GM23338 (cell line): ENCODE results near the gene TVP23A. TPM values are rescaled to one million over a fixed set of nuclear protein-coding genes. Genes with fewer than 3 reads are reported as not detected.
A peak's percentile ranks its signal among the peaks of the same experiment; 100 is the strongest.

Experiments used
- ATAC-seq: fragments of 200-7000 bp; cut with Tn5 transposase; 3 replicates; pipeline ENCODE4 v1.9.1; 2020
- DNase-seq: peaks from one replicate; pipeline ENCODE4 v3.0.0-alpha.2; 2015; ENCODE audit warnings: low spot score
- H2AFZ ChIP-seq: fragments of 200-600 bp; sonication (generic); 2 replicates; pipeline ENCODE4 v1.8.0; 2016; ENCODE audit warnings: antibody characterized with exemption, mild to moderate bottlenecking, moderate library complexity
- H3F3A ChIP-seq: fragments of 200-600 bp; sonication (generic); replicated peaks from 2 replicates; pipeline ENCODE4 v1.8.0; 2017; ENCODE audit warnings: antibody characterized with exemption, mixed run types, low read depth
- H3K27ac ChIP-seq: fragments of 200-600 bp; sonication (generic); 2 replicates; pipeline ENCODE4 v1.6.1; 2016; ENCODE audit warnings: low read depth
- H3K27me3 ChIP-seq: fragments of 200-600 bp; sonication (generic); 2 replicates; pipeline ENCODE4 v1.8.0; 2016; ENCODE audit warnings: mild to moderate bottlenecking, mixed run types, moderate library complexity; ENCODE audit not compliant: insufficient read depth
- H3K36me3 ChIP-seq: fragments of 200-600 bp; sonication (generic); 2 replicates; pipeline ENCODE4 v1.8.0; 2016; ENCODE audit warnings: mild to moderate bottlenecking; ENCODE audit not compliant: insufficient read depth
- H3K4me1 ChIP-seq: fragments of 200-600 bp; sonication (generic); 2 replicates; pipeline ENCODE4 v1.8.0; 2016; ENCODE audit warnings: mild to moderate bottlenecking, moderate library complexity; ENCODE audit not compliant: insufficient read depth
- H3K4me2 ChIP-seq: fragments of 200-600 bp; sonication (generic); 2 replicates; pipeline ENCODE4 v1.7.1; 2017; ENCODE audit warnings: mixed run types
- H3K4me3 ChIP-seq: fragments of 200-600 bp; sonication (generic); 2 replicates; pipeline ENCODE4 v1.6.1; 2016; ENCODE audit warnings: mixed run types
- H3K79me2 ChIP-seq: fragments of 200-600 bp; sonication (generic); replicated peaks from 2 replicates; pipeline ENCODE4 v1.8.0; 2017; ENCODE audit warnings: mild to moderate bottlenecking; ENCODE audit not compliant: insufficient read depth
- H3K9me2 ChIP-seq: fragments of 200-600 bp; sonication (generic); 2 replicates; pipeline ENCODE4 v1.8.0; 2017; ENCODE audit not compliant: insufficient read depth
- H4K20me1 ChIP-seq: fragments of 200-600 bp; sonication (generic); replicated peaks from 2 replicates; pipeline ENCODE4 v1.8.0; 2017; ENCODE audit warnings: mild to moderate bottlenecking; ENCODE audit not compliant: insufficient read depth
- H3K27ac Mint-ChIP-seq: 2 replicates; pipeline ENCODE4 v1.8.0; 2020; ENCODE audit warnings: inconsistent platforms, mild to moderate bottlenecking, moderate library complexity, mixed read lengths
- H3K27me3 Mint-ChIP-seq: 3 replicates; pipeline ENCODE4 v1.8.0; 2022; ENCODE audit warnings: low read depth, mild to moderate bottlenecking, moderate library complexity, mixed read lengths, inconsistent platforms; ENCODE audit not compliant: insufficient read depth, poor library complexity
- H3K36me3 Mint-ChIP-seq: 3 replicates; pipeline ENCODE4 v1.8.0; 2021; ENCODE audit warnings: low read depth, mild to moderate bottlenecking, inconsistent platforms, moderate library complexity, mixed read lengths
- H3K4me1 Mint-ChIP-seq: 3 replicates; pipeline ENCODE4 v1.8.0; 2020; ENCODE audit warnings: mild to moderate bottlenecking, inconsistent platforms, mixed read lengths
- H3K4me3 Mint-ChIP-seq: 3 replicates; pipeline ENCODE4 v1.8.0; 2021; ENCODE audit warnings: moderate library complexity, mild to moderate bottlenecking, inconsistent platforms, mixed read lengths
- H3K9me3 Mint-ChIP-seq: 3 replicates; pipeline ENCODE4 v1.8.0; 2020; ENCODE audit warnings: moderate library complexity, mild to moderate bottlenecking, inconsistent platforms, mixed read lengths
- EZH2phosphoT487 ChIP-seq: fragments of 200-600 bp; sonication (generic); IDR thresholded peaks from one replicate; pipeline ENCODE4 v1.8.1; 2018; ENCODE audit warnings: antibody characterized with exemption; ENCODE audit not compliant: unreplicated experiment
- JUNB ChIP-seq: IDR thresholded peaks from one replicate; pipeline ENCODE4 v1.6.1; 2016; ENCODE audit warnings: antibody characterized with exemption; ENCODE audit not compliant: unreplicated experiment
- NANOG ChIP-seq: IDR thresholded peaks from 2 replicates; pipeline ENCODE4 v1.6.1; 2016; ENCODE audit warnings: antibody characterized with exemption, borderline replicate concordance
- POLR2AphosphoS5 ChIP-seq: IDR thresholded peaks from 2 replicates; pipeline ENCODE4 v1.6.1; 2016; ENCODE audit warnings: antibody characterized with exemption, low read depth
- REST ChIP-seq: IDR thresholded peaks from one replicate; pipeline ENCODE4 v1.6.1; 2018; ENCODE audit warnings: antibody characterized with exemption; ENCODE audit not compliant: unreplicated experiment
- STAT1 ChIP-seq: IDR thresholded peaks from one replicate; pipeline ENCODE4 v1.6.1; 2016; ENCODE audit warnings: antibody characterized with exemption; ENCODE audit not compliant: unreplicated experiment
- ZNF331 ChIP-seq: fragments of 250-450 bp; sonication (Bioruptor Pico); IDR thresholded peaks from 2 replicates; pipeline ENCODE4 v1.5.0; 2020; ENCODE audit warnings: low read depth, mild to moderate bottlenecking, moderate library complexity
- polyA plus RNA-seq: library from polyadenylated mRNA; unstranded; fragments of >200 nt; fragmentation: Nextera tagmentation; extraction: Ambion mirVana; gene quantifications from 2 replicates; pipeline ENCODE4 v1.2.1, GENCODE V29; 2016
- total RNA-seq: library from RNA; depleted of rRNA; stranded (reverse); fragments of >200 nt; shearing (Covaris generic); gene quantifications from 2 replicates; pipeline ENCODE4 v1.2.3, GENCODE V29; 2014
- TF ChIP-seq, protein P1 (sequence below): fragments of 250-450 bp; sonication (Bioruptor Pico); IDR thresholded peaks from 2 replicates; pipeline ENCODE4 v1.5.0; 2020; ENCODE audit warnings: mild to moderate bottlenecking, moderate library complexity

The TVP23A gene
- total and polyA plus RNA-seq, 2 experiments from 2014 or later = 2.8 to 4.5 TPM

GRCh38 chr16:10753670-10754069, 64.9 kb downstream of the TVP23A start:
- H3K79me2 ChIP-seq = no peaks in the 10 kb centered on the region
- no peaks in the 10 kb centered on the region for H3K27me3 ChIP-seq
- no peak overlapping the region for H2AFZ ChIP-seq
- H4K20me1 ChIP-seq = no peaks in the 10 kb centered on the region; the same call in 1 of the 2 replicates
- Mint-ChIP-seq H3K27ac (peak overlapping the region; percentile 26), H3K27me3 (no peaks in the 10 kb centered on the region), H3K36me3 (peaks cover 21% of the 10 kb centered on the region), H3K4me1 (no peaks in the 10 kb centered on the region; the same call in 2 of the 3 replicates), H3K4me3 (no peak overlapping the region), H3K9me3 (no peaks in the 10 kb centered on the region)
- H3K4me2 ChIP-seq = no peak overlapping the region
- ATAC-seq = no peak
- no peaks in the 10 kb centered on the region for H3K4me1 ChIP-seq
- no peak overlapping the region for H3K4me3 ChIP-seq
- TF ChIP-seq EZH2phosphoT487 (no peak), STAT1 (no peak), POLR2AphosphoS5 (no peak), NANOG (no peak)
- TF ChIP-seq, protein P1, sequence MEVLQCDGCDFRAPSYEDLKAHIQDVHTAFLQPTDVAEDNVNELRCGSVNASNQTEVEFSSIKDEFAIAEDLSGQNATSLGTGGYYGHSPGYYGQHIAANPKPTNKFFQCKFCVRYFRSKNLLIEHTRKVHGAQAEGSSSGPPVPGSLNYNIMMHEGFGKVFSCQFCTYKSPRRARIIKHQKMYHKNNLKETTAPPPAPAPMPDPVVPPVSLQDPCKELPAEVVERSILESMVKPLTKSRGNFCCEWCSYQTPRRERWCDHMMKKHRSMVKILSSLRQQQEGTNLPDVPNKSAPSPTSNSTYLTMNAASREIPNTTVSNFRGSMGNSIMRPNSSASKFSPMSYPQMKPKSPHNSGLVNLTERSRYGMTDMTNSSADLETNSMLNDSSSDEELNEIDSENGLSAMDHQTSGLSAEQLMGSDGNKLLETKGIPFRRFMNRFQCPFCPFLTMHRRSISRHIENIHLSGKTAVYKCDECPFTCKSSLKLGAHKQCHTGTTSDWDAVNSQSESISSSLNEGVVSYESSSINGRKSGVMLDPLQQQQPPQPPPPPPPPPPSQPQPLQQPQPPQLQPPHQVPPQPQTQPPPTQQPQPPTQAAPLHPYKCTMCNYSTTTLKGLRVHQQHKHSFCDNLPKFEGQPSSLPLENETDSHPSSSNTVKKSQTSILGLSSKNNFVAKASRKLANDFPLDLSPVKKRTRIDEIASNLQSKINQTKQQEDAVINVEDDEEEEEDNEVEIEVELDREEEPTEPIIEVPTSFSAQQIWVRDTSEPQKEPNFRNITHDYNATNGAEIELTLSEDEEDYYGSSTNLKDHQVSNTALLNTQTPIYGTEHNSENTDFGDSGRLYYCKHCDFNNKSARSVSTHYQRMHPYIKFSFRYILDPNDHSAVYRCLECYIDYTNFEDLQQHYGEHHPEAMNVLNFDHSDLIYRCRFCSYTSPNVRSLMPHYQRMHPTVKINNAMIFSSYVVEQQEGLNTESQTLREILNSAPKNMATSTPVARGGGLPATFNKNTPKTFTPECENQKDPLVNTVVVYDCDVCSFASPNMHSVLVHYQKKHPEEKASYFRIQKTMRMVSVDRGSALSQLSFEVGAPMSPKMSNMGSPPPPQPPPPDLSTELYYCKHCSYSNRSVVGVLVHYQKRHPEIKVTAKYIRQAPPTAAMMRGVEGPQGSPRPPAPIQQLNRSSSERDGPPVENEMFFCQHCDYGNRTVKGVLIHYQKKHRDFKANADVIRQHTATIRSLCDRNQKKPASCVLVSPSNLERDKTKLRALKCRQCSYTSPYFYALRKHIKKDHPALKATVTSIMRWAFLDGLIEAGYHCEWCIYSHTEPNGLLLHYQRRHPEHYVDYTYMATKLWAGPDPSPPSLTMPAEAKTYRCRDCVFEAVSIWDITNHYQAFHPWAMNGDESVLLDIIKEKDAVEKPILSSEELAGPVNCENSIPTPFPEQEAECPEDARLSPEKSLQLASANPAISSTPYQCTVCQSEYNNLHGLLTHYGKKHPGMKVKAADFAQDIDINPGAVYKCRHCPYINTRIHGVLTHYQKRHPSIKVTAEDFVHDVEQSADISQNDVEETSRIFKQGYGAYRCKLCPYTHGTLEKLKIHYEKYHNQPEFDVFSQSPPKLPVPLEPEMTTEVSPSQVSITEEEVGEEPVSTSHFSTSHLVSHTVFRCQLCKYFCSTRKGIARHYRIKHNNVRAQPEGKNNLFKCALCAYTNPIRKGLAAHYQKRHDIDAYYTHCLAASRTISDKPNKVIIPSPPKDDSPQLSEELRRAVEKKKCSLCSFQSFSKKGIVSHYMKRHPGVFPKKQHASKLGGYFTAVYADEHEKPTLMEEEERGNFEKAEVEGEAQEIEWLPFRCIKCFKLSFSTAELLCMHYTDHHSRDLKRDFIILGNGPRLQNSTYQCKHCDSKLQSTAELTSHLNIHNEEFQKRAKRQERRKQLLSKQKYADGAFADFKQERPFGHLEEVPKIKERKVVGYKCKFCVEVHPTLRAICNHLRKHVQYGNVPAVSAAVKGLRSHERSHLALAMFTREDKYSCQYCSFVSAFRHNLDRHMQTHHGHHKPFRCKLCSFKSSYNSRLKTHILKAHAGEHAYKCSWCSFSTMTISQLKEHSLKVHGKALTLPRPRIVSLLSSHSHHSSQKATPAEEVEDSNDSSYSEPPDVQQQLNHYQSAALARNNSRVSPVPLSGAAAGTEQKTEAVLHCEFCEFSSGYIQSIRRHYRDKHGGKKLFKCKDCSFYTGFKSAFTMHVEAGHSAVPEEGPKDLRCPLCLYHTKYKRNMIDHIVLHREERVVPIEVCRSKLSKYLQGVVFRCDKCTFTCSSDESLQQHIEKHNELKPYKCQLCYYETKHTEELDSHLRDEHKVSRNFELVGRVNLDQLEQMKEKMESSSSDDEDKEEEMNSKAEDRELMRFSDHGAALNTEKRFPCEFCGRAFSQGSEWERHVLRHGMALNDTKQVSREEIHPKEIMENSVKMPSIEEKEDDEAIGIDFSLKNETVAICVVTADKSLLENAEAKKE (CRISPR knock-in tag) = no peak
- H3K9me2 ChIP-seq = no peaks in the 10 kb centered on the region
- no peaks in the 10 kb centered on the region for H3F3A ChIP-seq
- no peaks in the 10 kb centered on the region for H3K36me3 ChIP-seq
- no peak for DNase-seq
- H3K27ac ChIP-seq = no peak overlapping the region

GRCh38 chr16:10752843-10753523, 65.6 kb downstream of the TVP23A start:
- H3K4me1 Mint-ChIP-seq = no peaks in the 10 kb centered on the region; the same call in 2 of the 3 replicates
- Histone ChIP-seq H3K27ac (no peak overlapping the region), H2AFZ (no peak overlapping the region), H3K4me3 (no peak overlapping the region), H3K27me3 (no peaks in the 10 kb centered on the region), H3K4me2 (no peak overlapping the region), H3K4me1 (no peaks in the 10 kb centered on the region), H3K79me2 (no peaks in the 10 kb centered on the region), H4K20me1 (no peaks in the 10 kb centered on the region), H3K9me2 (no peaks in the 10 kb centered on the region), H3F3A (no peaks in the 10 kb centered on the region), H3K36me3 (no peaks in the 10 kb centered on the region)
- ATAC-seq (no peak), DNase-seq (no peak)
- peak overlapping the region; percentile 26 for H3K27ac Mint-ChIP-seq
- no peaks in the 10 kb centered on the region for H3K27me3 Mint-ChIP-seq
- no peak overlapping the region for H3K4me3 Mint-ChIP-seq
- peaks cover 20% of the 10 kb centered on the region for H3K36me3 Mint-ChIP-seq
- no peaks in the 10 kb centered on the region for H3K9me3 Mint-ChIP-seq
- no peak for TF ChIP-seq ZNF331
- TF ChIP-seq REST = no peak
- TF ChIP-seq JUNB = no peak
